Measurements from ENCODE around the gene NXNL2.

The NXNL2 gene
- total RNA-seq = 0 reads per million in 2 donors

- peak in 2 of 5 experiments; percentile 40 to 57 for DNase-seq
These were observed at the start of gene NXNL2 for GRCh38 chr9:88534456-88535225. Gene NXNL2, plus strand, starts transcription at chr9:88535178. Its CDS starts 257 bp downstream, at chr9:88535435.

GRCh38 chr9:88488166-88488565 is 46.8 kb upstream of the NXNL2 start:
- DNase-seq = no peak

GRCh38 chr9:88494983-88495721 is 39.8 kb upstream of the NXNL2 start:
- no peak for DNase-seq

- DNase-seq = no peak
These were observed 37.8 kb upstream of the NXNL2 start for GRCh38 chr9:88497224-88497623.

GRCh38 chr9:88498880-88499279 is 36.1 kb upstream of the NXNL2 start:
- DNase-seq = no peak

GRCh38 chr9:88501086-88501485 is 33.9 kb upstream of the NXNL2 start:
- no peak for DNase-seq

GRCh38 chr9:88502552-88503034 is 32.4 kb upstream of the NXNL2 start:
- no peak for DNase-seq

GRCh38 chr9:88503081-88503844 is 31.7 kb upstream of the NXNL2 start:
- no peak for DNase-seq

- peak in 1 of 5 experiments; percentile 22 for DNase-seq
These were observed 30.9 kb upstream of the NXNL2 start for GRCh38 chr9:88503845-88504764.

- no peak for DNase-seq
These were observed 26.7 kb upstream of the NXNL2 start for GRCh38 chr9:88508326-88508725.

- no peak for DNase-seq
These were observed 23.1 kb upstream of the NXNL2 start for GRCh38 chr9:88511906-88512305.

- no peak for DNase-seq
These were observed 20.7 kb upstream of the NXNL2 start for GRCh38 chr9:88514247-88514646.

- no peak for DNase-seq
These were observed 13.7 kb upstream of the NXNL2 start for GRCh38 chr9:88521308-88521707.

- DNase-seq = no peak
These were observed 12.6 kb upstream of the NXNL2 start for GRCh38 chr9:88522360-88522759.

- no peak for DNase-seq
These were observed 11.9 kb upstream of the NXNL2 start for GRCh38 chr9:88523056-88523455.

- DNase-seq = no peak
These were observed 10.1 kb upstream of the NXNL2 start for GRCh38 chr9:88524911-88525310.

GRCh38 chr9:88527618-88528017 is 7.4 kb upstream of the NXNL2 start:
- DNase-seq = no peak

- DNase-seq = no peak
These were observed 6.7 kb upstream of the NXNL2 start for GRCh38 chr9:88528080-88528790.

- DNase-seq = no peak
These were observed 5.5 kb upstream of the NXNL2 start for GRCh38 chr9:88529496-88529895.

- no peak for DNase-seq
These were observed 4.9 kb upstream of the NXNL2 start for GRCh38 chr9:88530051-88530450.

Measured in T-helper 2 cell (primary cell).